Measurements from ENCODE around the gene MAP3K8.
"Not testable (repeated sequence)": the region's sequence is repeated elsewhere in the genome, so short reads cannot be mapped to it uniquely, and the experiment has no call there.

MAP3K8 gene

GRCh38 chr10:30422151-30422695 lies 11.8 kb upstream of the MAP3K8 start:
- in situ Hi-C loops (cut with MboI; ENCODE audit: low sequenced_read_pairs): no loop called here

- in situ Hi-C loops (cut with MboI; ENCODE audit: low sequenced_read_pairs): no loop called here
Observed at GRCh38 chr10:30422981-30423654, 10.9 kb upstream of the MAP3K8 start.

GRCh38 chr10:30423655-30424275 lies 10.2 kb upstream of the MAP3K8 start:
- in situ Hi-C loops (cut with MboI; ENCODE audit: low sequenced_read_pairs): not testable (repeated sequence)

GRCh38 chr10:30425336-30426075 lies 8.5 kb upstream of the MAP3K8 start:
- in situ Hi-C loops (cut with MboI; ENCODE audit: low sequenced_read_pairs): no loop called here

- in situ Hi-C loops (cut with MboI; ENCODE audit: low sequenced_read_pairs): no loop called here
Observed at GRCh38 chr10:30430544-30431298, 3.3 kb upstream of the MAP3K8 start.

GRCh38 chr10:30431435-30431911 lies 2.5 kb upstream of the MAP3K8 start:
- in situ Hi-C loops (cut with MboI; ENCODE audit: low sequenced_read_pairs): no loop called here

- in situ Hi-C loops (cut with MboI; ENCODE audit: low sequenced_read_pairs): no loop called here
Observed at GRCh38 chr10:30432622-30433305, 1.2 kb upstream of the MAP3K8 start.

GRCh38 chr10:30433306-30433729 lies 666 bp upstream of the MAP3K8 start:
- in situ Hi-C loops (cut with MboI; ENCODE audit: low sequenced_read_pairs): no loop called here

- in situ Hi-C loops (cut with MboI; ENCODE audit: low sequenced_read_pairs): no loop called here
Observed at GRCh38 chr10:30434273-30435072, 489 bp downstream of the MAP3K8 start.

GRCh38 chr10:30435073-30435422 lies 1.1 kb downstream of the MAP3K8 start:
- in situ Hi-C loops (cut with MboI; ENCODE audit: low sequenced_read_pairs): no loop called here

GRCh38 chr10:30435499-30436167 lies 1.6 kb downstream of the MAP3K8 start:
- in situ Hi-C loops (cut with MboI; ENCODE audit: low sequenced_read_pairs): not testable (repeated sequence)

GRCh38 chr10:30436191-30436611 lies 2.2 kb downstream of the MAP3K8 start:
- in situ Hi-C loops (cut with MboI; ENCODE audit: low sequenced_read_pairs): no loop called here

- in situ Hi-C loops (cut with MboI; ENCODE audit: low sequenced_read_pairs): no loop called here
Observed at GRCh38 chr10:30436671-30437030, 2.7 kb downstream of the MAP3K8 start.

- in situ Hi-C loops (cut with MboI; ENCODE audit: low sequenced_read_pairs): no loop called here
Observed at GRCh38 chr10:30437031-30437841, 3.3 kb downstream of the MAP3K8 start.

- in situ Hi-C loops (cut with MboI; ENCODE audit: low sequenced_read_pairs): no loop called here
Observed at GRCh38 chr10:30438021-30438850, 4.3 kb downstream of the MAP3K8 start.

- in situ Hi-C loops (cut with MboI; ENCODE audit: low sequenced_read_pairs): no loop called here
Observed at GRCh38 chr10:30439931-30440330, 5.9 kb downstream of the MAP3K8 start.

GRCh38 chr10:30442019-30442606 lies 8.1 kb downstream of the MAP3K8 start:
- in situ Hi-C loops (cut with MboI; ENCODE audit: low sequenced_read_pairs): no loop called here

All from hTERT RPE-1 (cell line).